SHP77 (cell line): ENCODE measurements around the gene NUDT14.

Experiments used
- DNase-seq, 2 experiments: peaks; one replicate each; lab custom pipeline; 2025; lab: John Stamatoyannopoulos, UW

NUDT14 gene

DNA sequence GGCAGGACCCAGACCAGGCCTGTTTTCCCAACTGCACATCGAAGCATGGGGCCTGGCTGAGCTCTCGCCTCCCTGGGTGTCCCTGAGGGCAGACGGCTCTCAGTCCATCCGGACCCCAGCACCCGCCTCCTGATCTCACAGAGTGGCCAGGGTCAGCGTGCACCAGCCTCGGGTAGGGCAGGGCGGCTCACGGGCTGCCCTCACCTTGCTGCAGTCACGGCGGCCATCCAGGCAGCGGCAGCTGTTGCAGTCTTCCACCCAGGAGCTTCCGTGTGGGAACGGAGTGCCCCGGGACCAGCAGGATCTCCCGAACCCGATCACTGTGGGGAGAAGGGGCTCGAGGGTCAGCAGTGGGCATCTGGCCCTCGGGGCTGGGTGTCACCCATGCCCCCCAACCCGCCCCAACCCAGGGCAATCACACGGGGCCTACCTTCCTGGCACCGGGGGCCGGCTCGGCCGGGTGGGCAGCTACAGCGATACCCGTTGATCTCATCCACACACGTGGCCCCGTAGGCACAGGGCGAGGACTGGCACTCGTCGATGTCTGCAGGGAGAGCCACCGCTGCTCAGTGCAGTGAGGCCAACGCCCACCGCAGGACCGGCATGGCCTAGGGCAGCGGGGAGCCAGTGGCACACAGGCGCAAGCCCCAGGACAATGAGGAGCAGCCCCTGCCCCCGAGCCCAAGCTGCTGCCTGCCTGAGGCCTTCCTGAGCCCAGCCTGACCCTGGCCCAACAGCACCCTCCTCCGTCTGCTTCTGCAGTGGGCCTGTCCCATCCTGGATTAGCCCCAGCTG, 34.7 kb downstream of the NUDT14 start:
- DNase-seq, result no peak

DNA sequence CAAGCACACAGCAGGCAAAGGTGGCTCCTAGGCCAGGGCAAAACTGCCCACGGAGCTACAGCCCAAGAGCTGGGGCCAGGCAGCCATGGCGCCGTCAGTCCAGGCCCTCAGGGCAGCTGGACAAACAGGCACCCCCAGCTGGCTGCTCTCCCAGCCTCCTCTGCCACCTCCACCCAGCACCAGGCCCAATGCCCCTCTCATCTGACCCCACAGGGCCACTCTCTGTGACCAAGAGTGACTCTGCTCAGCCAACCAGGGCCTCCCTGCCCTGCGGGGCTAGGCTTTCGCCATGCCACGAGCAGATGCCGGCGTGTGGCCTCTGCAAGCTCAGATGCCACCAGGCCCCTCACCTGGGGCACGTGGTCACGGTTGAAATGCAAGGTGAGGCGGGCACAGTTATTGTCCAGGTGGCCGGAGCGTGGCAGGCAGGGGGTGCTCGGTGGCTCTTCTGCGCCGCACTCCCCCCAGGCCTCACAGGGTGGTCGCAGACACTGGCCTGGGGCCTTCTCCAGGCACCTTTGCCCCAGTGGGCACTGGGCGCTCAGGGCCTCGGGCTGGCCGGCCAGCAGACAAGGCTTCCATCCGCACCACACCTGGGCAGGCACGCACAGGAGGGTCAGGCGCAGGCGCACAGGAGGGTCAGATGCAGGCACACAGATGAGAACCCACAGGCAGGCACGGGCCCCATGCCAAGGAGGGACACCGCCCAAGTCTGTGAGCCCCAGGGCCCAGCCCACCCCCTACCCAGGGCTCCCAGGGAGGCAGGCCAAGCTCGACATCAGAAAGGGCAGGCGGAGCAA, 35.5 kb downstream of the NUDT14 start:
- no peak for DNase-seq

DNA sequence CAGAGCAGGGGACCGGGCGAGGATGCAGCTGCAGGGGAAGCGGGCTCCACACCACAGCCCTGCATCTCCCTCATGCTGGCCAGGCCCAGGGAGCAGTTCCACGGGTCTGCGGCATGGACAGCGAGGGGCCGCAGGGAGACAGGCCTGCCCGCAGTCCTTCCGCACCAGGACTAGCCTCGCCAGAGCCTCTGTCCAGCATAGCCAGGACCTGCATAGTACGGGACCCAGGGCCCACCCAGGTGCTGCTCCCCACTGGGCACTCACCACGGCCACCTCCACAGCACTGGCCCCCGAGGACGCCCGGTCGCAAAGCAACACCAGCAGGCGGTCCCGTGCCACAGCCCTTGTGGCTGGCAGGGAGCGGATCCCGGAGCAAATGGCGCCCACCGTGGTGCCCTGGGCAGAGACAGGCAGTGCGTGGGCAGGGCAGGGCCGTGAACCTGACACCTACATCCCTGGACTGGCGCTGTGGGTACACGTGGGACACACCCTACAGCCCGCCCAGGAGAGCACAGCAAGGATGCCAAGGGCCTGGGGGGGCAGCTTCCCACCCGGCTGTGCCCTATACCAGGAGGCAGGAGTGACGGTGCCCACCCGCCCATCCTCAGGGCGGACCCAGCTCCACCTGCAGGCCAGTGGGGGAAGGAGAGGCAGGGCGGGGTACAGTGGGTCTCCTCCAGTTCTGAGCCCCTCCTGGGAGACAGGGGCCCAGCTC, 36.3 kb downstream of the NUDT14 start:
- DNase-seq, result no peak

DNA sequence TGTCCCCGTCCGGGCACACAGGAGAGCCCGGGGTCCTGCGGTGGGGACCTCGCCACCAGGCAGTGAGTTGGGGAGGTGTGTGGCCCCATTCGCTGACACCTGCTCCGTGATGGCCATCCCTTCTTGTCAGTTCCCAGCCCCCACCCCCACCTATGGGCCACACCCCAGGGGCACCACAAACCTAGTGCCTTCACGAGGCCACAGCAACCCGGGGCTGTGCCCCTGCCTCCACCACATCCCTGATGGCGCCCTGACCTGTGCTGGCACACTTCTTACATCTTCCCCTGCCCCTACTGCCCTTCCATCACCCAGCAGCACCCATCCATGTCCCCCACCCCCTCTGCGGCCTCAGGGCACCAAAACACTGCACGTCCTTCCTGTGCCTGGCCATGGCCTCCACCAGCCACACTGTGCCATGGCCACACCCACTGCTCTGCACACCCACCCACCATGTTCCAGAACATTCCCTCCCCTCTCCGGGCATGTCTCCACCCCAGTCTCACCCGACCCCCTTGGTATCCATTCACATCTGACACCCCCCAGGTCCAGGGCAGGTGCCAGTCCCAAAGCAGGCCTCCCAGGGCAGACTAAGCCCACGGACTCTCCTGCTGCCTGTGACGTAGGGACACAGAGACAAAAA, 37.0 kb downstream of the NUDT14 start:
- DNase-seq, result no peak

GRCh38 chr14:105143451-105144025, 37.6 kb downstream of the NUDT14 start:
- no peak for DNase-seq

DNA sequence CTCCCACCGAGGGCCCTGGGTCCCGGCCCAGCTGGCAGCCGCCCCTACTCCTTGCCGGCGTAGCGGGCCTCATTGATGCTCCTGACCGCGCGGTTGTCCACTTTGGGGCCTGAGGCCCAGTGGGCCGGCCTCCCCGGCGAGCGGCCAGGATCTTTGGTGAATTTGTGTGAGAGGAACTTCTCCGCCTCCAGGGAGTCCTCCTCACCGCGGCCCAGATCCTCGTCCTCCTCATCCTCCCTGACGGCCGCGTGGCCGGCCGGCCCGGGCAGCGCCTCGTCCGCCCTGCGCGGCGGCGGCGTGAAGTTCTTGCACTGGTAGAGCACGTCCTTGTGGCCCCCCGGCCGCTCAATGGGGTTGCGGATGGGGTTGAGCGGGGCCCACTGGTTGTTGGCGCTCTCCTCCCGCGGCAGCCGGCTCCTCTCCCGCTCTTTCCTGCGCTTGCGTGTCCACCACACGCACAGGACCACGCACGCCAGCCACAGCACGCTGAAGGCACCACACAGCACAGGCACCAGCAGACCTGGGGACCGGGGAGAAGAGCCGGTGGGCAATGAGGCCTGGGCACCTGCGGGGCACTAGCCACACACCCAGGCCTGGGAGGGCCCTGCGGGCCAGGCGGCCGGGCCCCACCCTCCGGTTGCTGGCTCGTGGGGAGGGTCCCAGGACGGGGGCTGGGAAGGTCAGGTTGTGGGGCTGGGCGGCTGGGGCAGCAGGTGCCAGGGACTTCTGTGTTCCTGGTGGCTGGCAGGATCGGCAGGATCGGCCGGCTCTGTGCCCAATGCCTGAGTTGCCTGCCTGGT, 38.3 kb downstream of the NUDT14 start:
- no peak for DNase-seq

- no peak for DNase-seq
Observed at GRCh38 chr14:105141486-105142281, 39.4 kb downstream of the NUDT14 start.

GRCh38 chr14:105141026-105141425, 40.1 kb downstream of the NUDT14 start:
- no peak for DNase-seq

DNA sequence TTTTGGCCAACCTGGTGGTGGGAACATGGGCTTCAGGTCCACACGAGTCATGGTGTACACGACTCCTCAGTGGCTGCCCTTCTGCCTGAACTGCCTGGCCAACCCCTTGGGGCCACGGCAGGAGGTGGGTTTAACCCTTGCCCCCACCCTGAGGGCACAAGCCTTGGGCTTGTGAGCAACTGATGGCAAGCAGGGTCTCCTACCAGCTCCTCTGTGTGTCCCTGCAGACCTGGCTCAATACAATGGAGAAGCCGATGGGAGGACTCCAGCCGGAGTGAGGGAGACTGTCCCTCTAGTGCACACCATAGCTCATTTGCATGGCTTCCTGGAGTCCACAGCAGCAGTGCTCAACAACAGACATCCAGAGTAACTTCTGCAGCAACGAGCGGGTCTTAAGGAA, 40.5 kb downstream of the NUDT14 start:
- DNase-seq, result no peak

DNA sequence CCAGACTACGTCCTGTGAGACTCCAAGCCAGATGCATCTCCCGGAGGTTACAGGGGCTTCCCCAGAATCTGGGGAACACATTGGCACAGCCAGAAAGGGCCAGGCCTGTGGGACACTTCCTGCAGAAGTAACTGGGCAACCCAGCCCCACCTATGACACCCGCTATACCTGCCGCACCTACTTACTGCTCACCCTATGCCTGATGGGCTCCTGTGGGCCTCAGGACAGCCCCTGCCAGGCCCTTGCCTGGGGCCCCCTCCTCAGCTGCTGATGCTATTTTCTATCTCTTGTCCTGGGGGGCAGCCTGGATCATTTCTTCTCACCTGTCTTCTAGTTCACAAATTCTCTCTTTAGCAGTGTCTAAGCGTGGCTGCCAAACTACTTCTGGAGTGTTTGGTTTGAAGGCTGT, 41.3 kb downstream of the NUDT14 start:
- no peak for DNase-seq

DNA sequence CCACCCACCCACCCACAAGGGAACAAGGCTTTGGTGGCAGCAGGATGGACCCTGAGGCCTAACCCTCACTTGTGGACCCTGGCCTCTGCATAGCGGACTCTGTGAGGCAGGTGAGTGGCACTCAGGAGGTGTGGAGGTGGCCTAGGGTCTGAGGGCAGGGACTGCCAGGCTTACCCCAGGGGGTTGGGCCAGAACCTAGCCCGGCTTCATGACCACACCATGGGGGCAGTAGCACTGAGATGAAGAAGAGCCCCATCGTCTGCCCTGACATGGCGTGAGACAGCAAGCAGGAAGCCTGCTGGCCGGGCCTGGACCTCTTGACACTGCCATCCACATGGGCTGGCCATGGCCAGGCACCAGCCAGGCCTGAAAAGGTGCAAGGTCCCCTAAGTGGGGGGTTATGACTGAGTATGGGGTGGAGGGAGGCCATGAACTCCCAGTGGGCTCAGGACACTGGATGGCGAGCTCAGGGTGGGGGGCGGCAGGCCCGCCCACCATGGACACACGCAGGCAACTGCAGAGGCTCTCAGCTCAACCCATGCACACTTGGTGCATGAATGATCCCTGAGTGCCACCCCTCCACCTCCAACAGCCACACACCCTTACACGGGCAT, 41.8 kb downstream of the NUDT14 start:
- DNase-seq, result no peak

- no peak for DNase-seq
Observed at GRCh38 chr14:105138551-105139111, 42.5 kb downstream of the NUDT14 start.

DNA sequence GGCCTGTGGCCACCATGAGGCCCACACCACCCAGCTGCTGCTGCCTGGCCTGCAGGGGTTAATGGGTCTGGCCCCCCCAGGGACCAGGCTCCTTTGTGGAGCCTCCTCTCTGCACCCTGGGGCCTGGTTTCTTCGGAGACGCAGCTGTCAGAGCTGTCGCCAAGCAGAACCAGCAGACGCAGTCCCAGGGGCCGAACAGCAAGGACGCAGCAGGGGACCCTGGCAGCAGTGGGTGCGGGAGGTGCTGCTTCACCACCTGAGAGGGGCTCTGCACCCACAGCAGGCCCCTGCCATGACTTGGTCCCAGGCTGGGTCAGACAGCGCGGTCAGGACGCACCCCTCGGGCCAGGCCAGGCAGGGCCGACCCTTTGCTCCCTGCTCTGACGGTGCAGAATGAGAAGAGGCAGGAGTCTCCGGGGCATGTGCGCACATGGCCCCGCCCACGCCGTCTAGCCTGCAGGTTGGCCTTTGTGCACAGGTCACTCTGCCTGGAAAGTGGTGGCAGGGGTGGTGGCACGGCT, 43.0 kb downstream of the NUDT14 start:
- no peak for DNase-seq

DNA sequence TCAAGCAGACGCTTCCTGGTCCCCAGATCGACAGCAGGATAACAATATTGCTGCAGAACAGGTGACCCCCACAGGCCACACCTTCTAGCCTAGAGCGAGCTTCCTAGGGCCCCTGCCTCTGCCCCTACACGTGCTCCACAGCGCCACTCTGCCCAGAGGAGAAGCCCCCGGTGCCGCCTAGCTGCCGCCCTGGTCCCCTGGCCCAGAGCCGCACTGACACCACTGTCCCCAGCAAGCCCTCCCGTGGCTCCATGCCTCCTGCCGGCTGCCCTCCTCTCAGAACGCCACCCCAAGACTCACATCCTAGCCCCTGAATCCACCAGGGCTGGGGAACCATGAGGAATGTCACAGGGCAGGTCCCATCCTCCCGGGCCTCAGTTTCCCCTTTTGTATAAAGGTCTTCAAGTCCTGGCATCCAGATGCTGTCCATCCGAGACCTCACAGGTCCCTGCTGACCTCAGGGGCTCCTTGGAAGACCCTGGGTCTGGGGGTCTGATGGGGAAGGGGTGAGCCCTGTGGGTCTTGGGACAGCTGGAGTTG, 43.6 kb downstream of the NUDT14 start:
- DNase-seq, result no peak

GRCh38 chr14:105136401-105137322, 44.5 kb downstream of the NUDT14 start:
- DNase-seq, result no peak

- DNase-seq, result no peak
Observed at GRCh38 chr14:105135700-105136395, 45.3 kb downstream of the NUDT14 start.
